Activated T-helper 1 cell treated with anti-CD3 and anti-CD28 coated beads, Interleukin-12 subunit alpha, Interleukin-12 subunit beta, Interleukin-2, Interleukin-4 antibody, amounts not matched to agents 30 ng/mL and 10 ng/mL and 1 ng/mL, durations not matched to agents 14 hours and 24 hours and 36 hours (primary cell): ENCODE measurements around the gene EFEMP2. TPM values are rescaled to one million over a fixed set of nuclear protein-coding genes. Genes with fewer than 3 reads are reported as not detected.

ENCODE experiments used
- DNase-seq: peaks from one replicate; pipeline ENCODE4 v3.0.0; 2021; ENCODE audit warnings: low spot score
- H3K27ac Mint-ChIP-seq: one replicate; pipeline ENCODE4 v1.8.0; 2021; ENCODE audit warnings: mild to moderate bottlenecking, mixed read lengths
- H3K27me3 Mint-ChIP-seq: one replicate; pipeline ENCODE4 v1.8.0; 2022; ENCODE audit warnings: mild to moderate bottlenecking, moderate library complexity, mixed read lengths; ENCODE audit not compliant: insufficient read depth
- H3K36me3 Mint-ChIP-seq: one replicate; pipeline ENCODE4 v1.8.0; 2021; ENCODE audit warnings: low read depth, mixed read lengths
- H3K4me1 Mint-ChIP-seq: one replicate; pipeline ENCODE4 v1.8.0; 2021; ENCODE audit warnings: low read depth, mixed read lengths
- H3K4me3 Mint-ChIP-seq: one replicate; pipeline ENCODE4 v1.8.0; 2021; ENCODE audit warnings: mild to moderate bottlenecking, moderate library complexity, mixed read lengths
- H3K9me3 Mint-ChIP-seq: one replicate; pipeline ENCODE4 v1.8.0; 2021; ENCODE audit warnings: mixed read lengths
- intact Hi-C: fragments of 100-400 bp; cut with micrococcal nuclease; formaldehyde crosslinking; loops from one replicate; pipeline ENCODE4 v1.15.1; 2024
- total RNA-seq: library from RNA; stranded (reverse); gene quantifications from 2 replicates; pipeline ENCODE4 v1.2.3, GENCODE V29; 2022

The EFEMP2 gene
- total RNA-seq, 1 donor from 2014 or later: 7.9 TPM

DNA sequence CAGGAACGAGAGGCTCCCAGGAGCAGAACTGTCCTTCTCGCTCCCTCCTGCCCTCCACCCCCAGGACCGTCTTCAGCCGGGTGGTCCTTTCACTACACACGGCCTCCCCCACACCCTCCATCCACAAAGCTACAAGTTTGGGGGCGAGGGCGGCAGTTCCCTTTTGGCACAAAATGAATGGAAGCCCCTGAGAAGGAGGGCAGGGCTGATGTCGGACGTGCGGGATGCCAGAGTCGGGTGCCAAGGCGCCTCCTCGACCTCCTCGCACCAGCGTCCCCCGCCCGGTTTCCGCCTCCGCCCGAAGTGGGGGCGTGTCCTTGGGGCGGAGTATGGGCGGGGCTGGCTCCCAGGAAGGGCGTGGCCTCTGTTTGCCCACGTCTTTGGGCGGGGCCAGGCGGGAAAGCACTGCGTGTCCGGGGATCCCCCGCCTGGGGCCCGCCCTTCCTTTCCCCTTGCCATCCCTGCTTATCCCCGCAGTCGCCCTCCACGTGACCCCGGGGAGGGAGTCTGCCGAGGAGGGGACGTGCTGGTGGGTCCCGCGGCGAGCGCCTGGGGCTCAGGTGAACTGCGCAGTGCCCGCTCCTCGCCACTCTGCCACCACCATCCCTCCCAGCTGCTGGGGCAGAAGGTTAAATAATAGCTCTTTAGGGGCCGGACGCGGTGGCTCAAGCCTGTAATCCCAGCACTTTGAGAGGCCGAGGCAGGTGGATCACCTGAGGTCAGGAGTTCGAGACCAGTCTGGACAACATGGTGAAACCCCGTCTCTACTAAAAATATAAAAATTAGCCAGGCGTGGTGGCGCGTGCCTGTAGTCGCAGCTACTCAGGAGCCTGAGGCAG, 937 bp upstream of the EFEMP2 start:
- H3K36me3 Mint-ChIP-seq: no peaks in the 10 kb centered on the region
- peak overlapping the region; percentile 72 for H3K27ac Mint-ChIP-seq
- no peaks in the 10 kb centered on the region for H3K9me3 Mint-ChIP-seq
- H3K4me3 Mint-ChIP-seq: peak overlapping the region; percentile 90
- H3K4me1 Mint-ChIP-seq: peaks cover 16% of the 10 kb centered on the region
- peak; percentile 97 for DNase-seq
- peaks cover 1% of the 10 kb centered on the region for H3K27me3 Mint-ChIP-seq
- intact Hi-C loops: loop anchor here (1.0 kb wide), 4 partner anchors 13 to 129 kb away; partner anchors contain the start of genes BANF1, C11orf68, DRAP1 and EIF1AD

DNA sequence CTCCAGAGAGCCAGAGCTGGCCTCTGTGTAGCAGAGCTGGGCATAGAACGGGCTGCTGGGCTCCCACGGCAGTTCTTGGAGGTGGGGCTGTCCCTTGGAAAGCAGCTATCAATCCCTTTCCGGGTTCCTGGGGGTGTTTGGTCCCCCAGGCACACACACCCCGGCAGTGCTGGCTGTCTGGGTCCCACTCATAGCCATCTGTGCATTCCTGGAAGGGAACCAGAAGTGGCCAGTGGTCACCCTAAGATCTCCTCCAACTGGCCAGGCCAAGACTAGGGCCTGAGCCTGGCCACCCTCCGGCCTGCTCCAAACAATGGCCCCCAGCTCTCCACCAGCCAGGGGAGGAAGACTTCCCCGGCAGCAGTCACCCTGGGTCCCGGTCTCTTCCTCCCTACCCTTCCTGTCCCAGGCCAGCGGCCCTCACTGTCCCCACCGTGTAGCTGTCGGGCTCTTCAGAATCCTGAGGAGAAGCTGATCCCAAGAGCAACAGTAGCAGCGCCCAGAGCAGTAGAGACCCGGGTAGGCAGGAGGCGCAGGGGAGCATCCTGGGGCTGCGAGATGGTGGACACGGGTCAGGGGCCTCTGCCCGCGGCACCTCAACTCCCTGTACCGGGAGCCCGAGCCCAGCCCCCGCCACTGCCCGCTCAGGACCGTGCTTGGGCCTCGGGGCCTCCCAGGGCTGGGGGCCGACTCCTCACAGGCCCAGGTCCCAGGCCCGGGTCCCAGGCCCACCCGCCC, 620 bp downstream of the EFEMP2 start:
- intact Hi-C loops: no loop called here
- Mint-ChIP-seq H3K4me3 (peak overlapping the region; percentile 39), H3K9me3 (no peaks in the 10 kb centered on the region), H3K36me3 (peaks cover 4% of the 10 kb centered on the region), H3K27me3 (peaks cover 1% of the 10 kb centered on the region), H3K4me1 (peaks cover 16% of the 10 kb centered on the region), H3K27ac (no peak overlapping the region)
- no peak for DNase-seq

DNA sequence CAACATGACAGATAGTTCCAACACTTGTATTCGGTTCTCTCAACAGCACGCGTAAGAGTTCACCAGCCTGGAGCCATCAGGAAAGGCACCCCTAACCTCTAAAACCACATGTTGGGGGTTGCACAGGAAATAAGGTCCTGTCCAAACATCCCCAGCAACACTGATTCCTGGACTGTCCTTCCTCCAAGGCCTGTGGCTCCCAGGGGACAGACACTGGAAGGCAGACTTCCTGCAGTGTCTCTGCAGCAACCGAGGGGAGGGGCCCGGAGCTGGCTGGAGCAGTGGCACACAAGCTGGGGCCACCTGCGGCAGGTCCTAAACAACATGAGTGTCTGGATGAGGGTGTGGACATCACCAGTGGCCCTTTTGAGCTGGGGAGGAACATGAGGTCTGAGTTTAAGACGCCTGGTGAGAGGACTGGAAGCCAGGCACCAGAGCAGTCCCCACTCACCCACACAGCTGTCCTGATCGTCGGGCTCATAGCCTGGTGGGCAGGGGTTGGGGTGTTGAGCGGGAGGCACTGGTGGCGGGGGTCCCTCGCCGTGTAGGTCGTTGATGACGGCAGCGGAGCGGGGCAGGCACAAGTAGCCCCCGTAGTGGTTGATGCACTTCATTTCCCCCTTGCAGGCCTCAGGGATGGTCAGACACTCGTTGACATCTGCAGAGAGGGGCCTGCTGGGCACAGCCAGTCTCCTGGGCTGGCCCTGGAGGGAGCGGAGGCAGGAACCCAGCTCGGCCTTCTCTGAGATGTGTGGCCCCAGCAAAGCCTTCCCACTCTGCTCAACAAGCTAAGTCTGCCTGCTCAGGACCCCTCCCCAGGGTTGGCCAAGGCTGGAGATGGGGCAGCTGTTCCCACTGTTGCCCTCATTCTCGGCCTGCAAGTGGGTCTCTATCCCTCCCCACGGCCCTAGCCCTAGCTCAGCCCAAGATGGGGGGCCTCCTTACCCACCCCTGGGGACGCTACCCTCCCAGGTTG, 1.6 kb downstream of the EFEMP2 start:
- H3K4me1 Mint-ChIP-seq: peaks cover 16% of the 10 kb centered on the region
- no peak overlapping the region for H3K27ac Mint-ChIP-seq
- intact Hi-C loops: no loop called here
- no peak for DNase-seq
- peak overlapping the region; percentile 2 for H3K4me3 Mint-ChIP-seq
- H3K9me3 Mint-ChIP-seq: no peaks in the 10 kb centered on the region
- peaks cover 1% of the 10 kb centered on the region for H3K27me3 Mint-ChIP-seq
- peaks cover 6% of the 10 kb centered on the region for H3K36me3 Mint-ChIP-seq

DNA sequence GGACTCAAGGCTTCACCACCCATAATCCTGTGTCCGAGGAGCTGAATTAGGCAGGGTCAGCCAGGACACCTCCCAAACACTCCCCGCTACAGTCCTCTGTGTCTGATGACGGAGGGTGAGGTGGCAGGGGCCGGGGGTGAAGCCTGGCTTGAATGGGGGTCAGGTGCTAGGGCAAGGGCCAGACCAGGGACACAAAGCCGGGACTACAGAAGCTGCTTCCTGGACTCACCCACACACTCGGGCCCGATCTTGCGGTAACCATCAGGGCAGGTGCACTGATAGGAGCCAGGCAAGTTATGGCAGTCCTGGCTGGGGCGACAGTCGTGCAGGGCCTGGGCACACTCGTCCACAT, 2.3 kb downstream of the EFEMP2 start:
- H3K4me1 Mint-ChIP-seq: peaks cover 16% of the 10 kb centered on the region
- no peak overlapping the region for H3K27ac Mint-ChIP-seq
- intact Hi-C loops: no loop called here
- peaks cover 8% of the 10 kb centered on the region for H3K36me3 Mint-ChIP-seq
- H3K27me3 Mint-ChIP-seq: peaks cover 1% of the 10 kb centered on the region
- DNase-seq: no peak
- H3K4me3 Mint-ChIP-seq: no peak overlapping the region
- no peaks in the 10 kb centered on the region for H3K9me3 Mint-ChIP-seq

DNA sequence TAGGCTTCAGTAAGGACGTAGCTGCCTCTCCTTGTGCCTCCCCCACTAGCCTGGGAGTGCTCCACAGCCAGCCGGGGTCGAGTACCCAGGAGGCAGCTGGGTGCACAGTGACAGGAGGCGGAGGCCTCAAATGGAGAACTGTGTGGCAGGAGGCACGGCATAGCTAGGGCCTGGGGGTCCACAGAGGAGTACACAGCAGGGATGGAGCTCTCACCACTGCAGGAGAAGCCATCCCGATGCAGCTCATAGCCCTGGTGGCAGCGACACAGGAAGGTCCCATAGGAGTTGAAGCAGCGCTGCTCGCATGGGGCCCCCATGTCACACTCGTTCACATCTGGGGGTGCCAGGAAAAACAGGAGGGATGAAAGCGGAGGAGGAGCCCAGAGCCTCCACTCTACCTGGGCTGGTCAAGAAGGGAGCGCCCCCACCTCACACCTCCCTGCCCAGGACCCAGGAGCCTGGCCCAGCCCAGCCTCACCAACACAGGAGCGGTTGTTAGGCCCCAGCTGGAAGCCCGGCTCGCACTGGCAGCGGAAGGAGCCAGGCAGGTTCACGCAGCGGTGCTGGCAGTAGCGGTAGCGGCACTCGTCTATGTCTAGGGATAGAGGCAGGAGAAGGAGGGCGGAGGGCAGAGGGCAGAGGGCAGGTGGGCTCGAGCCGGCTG, 2.8 kb downstream of the EFEMP2 start:
- Mint-ChIP-seq H3K36me3 (peaks cover 12% of the 10 kb centered on the region), H3K9me3 (no peaks in the 10 kb centered on the region), H3K4me3 (no peak overlapping the region), H3K27me3 (peaks cover 1% of the 10 kb centered on the region), H3K4me1 (peaks cover 16% of the 10 kb centered on the region), H3K27ac (no peak overlapping the region)
- no peak for DNase-seq
- intact Hi-C loops: no loop called here

DNA sequence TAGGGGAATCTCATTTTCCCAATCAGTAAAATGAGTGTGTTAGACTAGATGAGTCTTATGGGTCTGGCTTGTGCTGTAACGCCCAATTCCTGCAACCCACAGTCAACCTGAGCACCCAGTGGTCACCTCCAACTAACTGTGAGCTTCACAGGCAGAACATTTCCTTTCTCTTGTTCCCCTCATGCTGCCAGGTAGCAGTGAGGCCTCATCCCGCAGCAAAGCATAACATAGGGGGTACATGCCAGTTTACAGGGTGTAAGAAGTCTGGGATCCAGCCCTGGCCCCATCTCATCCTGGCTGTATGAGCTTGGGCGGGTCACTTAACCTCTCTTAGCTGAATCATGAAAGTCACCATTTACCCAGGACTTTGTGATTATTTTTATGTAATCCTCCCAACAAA, 3.7 kb downstream of the EFEMP2 start:
- intact Hi-C loops: no loop called here
- Mint-ChIP-seq H3K27ac (no peak overlapping the region), H3K36me3 (peaks cover 17% of the 10 kb centered on the region), H3K4me3 (no peak overlapping the region), H3K4me1 (peaks cover 16% of the 10 kb centered on the region), H3K9me3 (no peaks in the 10 kb centered on the region), H3K27me3 (peaks cover 1% of the 10 kb centered on the region)
- DNase-seq: no peak

DNA sequence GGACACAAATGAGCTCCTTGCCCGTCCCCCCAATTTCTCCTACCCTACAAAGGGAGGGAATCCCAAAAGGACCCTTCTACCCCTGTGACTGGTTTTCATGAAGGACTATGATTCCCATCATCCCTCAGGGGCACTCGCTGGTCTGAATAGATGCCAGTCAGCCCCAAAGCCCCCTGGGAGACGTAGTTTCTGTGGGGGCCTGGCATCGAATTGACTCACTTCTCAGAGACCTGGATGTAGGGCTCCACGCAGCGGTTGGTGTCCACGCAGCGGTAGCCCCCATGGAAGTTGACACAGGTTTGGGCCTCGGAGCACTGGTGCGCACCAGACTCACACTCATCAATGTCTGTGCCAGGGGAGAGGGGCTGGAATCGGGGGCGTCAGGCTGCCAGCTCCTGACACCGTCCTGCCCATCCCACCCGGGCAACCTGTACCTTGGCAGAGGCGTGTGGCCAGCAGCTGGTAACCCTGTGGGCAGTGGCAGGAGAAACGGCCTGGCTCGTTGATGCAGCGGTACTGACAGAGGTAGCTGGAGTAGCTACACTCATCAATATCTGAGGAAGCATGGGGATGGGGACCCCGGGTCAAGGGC, 4.4 kb downstream of the EFEMP2 start:
- no peak for DNase-seq
- Mint-ChIP-seq H3K9me3 (no peaks in the 10 kb centered on the region), H3K4me3 (no peak overlapping the region), H3K27me3 (peaks cover 1% of the 10 kb centered on the region), H3K4me1 (peaks cover 14% of the 10 kb centered on the region), H3K27ac (no peak overlapping the region), H3K36me3 (peaks cover 21% of the 10 kb centered on the region)
- intact Hi-C loops: no loop called here

DNA sequence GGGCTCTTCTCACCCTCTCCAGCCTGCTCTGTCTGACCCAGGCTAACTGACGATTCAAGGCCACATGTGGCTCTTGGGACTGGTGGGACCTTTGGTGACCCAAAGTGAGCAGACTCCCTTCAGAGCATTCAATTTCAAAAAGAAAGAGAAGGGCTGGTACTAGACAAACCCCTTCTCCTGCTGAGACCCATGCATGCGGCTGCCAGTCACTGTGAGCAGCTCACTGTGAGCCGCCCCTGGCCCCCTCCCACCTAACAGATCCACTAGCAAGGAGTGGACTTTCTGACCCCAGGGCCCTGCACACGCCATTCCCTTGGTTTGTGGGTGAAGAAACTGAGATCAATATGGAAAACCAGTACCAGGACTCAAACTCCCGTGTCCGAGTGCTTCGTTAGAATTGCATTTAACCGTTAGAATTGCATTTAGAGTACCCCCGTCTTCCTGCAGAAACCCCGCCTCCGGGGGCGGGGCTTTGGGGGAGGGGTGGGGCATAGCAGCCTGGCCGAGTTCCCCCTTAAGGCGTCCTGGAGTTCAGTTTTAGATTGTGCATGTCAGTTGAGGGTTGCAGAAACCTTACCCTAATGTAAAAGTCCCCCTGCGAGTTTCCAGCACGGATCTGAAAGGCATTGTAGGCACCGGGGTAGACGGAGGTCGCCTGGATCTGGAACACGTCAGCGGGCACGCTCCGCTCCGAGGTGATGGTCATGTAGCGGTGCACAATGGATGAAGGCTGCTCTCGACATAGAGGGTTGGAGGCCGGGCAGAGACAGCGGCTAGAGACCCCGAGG, 5.1 kb downstream of the EFEMP2 start:
- H3K9me3 Mint-ChIP-seq: no peaks in the 10 kb centered on the region
- no peak for DNase-seq
- peaks cover 26% of the 10 kb centered on the region for H3K36me3 Mint-ChIP-seq
- peaks cover 1% of the 10 kb centered on the region for H3K27me3 Mint-ChIP-seq
- no peak overlapping the region for H3K4me3 Mint-ChIP-seq
- H3K4me1 Mint-ChIP-seq: peaks cover 14% of the 10 kb centered on the region
- intact Hi-C loops: no loop called here
- no peak overlapping the region for H3K27ac Mint-ChIP-seq

DNA sequence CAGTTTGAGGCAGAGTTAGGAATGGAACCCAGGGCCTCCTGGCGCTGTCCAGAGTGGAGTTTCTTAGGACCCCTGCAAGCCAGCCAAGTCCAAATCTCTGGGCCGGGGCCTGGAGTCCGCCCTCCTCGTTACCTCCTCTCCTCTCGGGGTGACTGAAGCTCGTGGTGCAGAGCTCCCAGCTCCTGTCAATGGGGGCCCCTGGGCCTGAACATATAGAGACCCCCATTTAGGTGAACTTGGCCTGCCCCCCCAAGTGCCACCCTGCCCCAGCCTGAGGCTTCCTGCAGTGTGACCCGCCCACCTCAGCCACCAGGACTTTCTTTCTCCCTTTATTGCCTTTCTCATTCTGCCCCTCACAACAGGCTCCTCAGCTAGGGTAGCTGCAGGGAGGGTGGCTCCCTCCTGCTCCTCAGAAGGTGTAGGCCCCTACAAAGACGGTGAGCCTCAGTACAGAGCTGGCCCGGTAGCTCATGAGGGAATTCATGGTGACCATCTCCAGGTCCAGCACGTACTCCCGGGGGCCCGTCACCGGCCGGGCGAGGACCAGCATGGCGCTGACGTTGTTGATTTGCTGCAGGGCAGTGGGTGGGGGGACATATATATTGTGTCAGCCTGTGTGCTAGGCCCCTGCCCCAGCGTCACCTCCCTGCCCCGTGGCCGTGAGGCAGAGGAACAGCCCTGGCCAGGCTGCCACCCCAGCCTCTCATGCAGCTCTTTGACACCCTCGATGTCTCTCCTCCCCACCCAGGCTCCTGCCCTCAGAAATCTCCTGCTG, 5.9 kb downstream of the EFEMP2 start:
- Mint-ChIP-seq H3K27me3 (peaks cover 1% of the 10 kb centered on the region), H3K9me3 (no peaks in the 10 kb centered on the region), H3K36me3 (peaks cover 28% of the 10 kb centered on the region), H3K4me1 (peaks cover 16% of the 10 kb centered on the region), H3K27ac (no peak overlapping the region), H3K4me3 (no peak overlapping the region)
- intact Hi-C loops: no loop called here
- DNase-seq: no peak

DNA sequence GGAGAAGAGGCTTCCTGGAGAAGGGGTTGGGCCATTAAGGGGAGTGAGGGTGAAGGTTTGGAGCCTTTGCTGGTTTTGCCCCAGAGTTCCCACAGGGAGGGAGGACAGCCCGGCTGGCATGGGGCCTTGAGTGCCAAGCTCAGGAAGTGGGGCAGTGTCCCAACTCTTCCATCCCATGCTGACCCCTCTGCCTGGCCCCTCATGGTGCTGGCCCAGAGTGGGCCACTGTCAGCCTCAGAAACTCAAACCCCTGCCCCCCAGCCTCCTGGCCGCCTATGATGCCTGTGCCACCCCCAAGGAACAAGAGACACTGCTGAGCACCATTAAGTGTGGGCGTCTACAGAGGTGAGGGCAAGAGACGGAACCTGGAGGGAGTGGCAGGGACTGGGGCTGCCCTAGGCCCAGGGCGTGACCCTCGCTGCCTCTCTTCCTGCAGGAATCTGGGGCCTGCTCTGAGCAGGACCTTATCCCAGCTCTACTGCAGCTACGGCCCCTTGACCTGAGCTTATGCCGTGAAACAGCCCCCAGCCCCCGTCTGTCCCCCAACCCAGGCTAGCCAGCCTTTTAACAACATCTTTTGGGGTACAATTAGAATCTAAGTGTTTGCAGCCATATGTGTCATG, 6.9 kb downstream of the EFEMP2 start:
- H3K27me3 Mint-ChIP-seq: no peaks in the 10 kb centered on the region

More for the DNA sequence above, 6.9 kb downstream of the EFEMP2 start:
- no peak overlapping the region for H3K4me3 Mint-ChIP-seq
- H3K9me3 Mint-ChIP-seq: no peaks in the 10 kb centered on the region
- peaks cover 11% of the 10 kb centered on the region for H3K4me1 Mint-ChIP-seq
- H3K36me3 Mint-ChIP-seq: peaks cover 28% of the 10 kb centered on the region
- H3K27ac Mint-ChIP-seq: no peak overlapping the region
- no peak for DNase-seq
- intact Hi-C loops: no loop called here
